Activated CD8-positive, alpha-beta T cell treated with anti-CD3 and anti-CD28 coated beads for 36 hours (primary cell): Measurements from ENCODE around the gene CENPB. TPM values are rescaled to one million over a fixed set of nuclear protein-coding genes. Genes with fewer than 3 reads are reported as not detected.

Source experiments
- ATAC-seq: fragments of 200-7000 bp; cut with Tn5 transposase; one replicate; pipeline ENCODE4 v1.10.0; 2021; ENCODE audit warnings: mild to moderate bottlenecking, moderate library complexity
- CTCF ChIA-PET: fragments of 350-600 bp; sonication (Branson Sonifier 250); formaldehyde crosslinking; loops from one replicate; lab custom pipeline; 2021; ENCODE audit warnings: antibody characterized with exemption; lab: Charles Lee
- POLR2A ChIA-PET: fragments of 350-600 bp; sonication (Branson Sonifier 250); formaldehyde crosslinking; loops from one replicate; lab custom pipeline; 2021; ENCODE audit warnings: antibody characterized with exemption; lab: Charles Lee
- DNase-seq: peaks from one replicate; pipeline ENCODE4 v3.0.0-alpha.2; 2020
- H3K27ac Mint-ChIP-seq: one replicate; pipeline ENCODE4 v1.8.0; 2021; ENCODE audit warnings: mild to moderate bottlenecking, mixed read lengths
- H3K27me3 Mint-ChIP-seq: one replicate; pipeline ENCODE4 v1.8.0; 2021; ENCODE audit warnings: mixed read lengths
- H3K36me3 Mint-ChIP-seq: one replicate; pipeline ENCODE4 v1.8.0; 2021; ENCODE audit warnings: low read depth, mixed read lengths
- H3K4me1 Mint-ChIP-seq: one replicate; pipeline ENCODE4 v1.8.0; 2021; ENCODE audit warnings: low read depth, mixed read lengths
- H3K4me3 Mint-ChIP-seq: one replicate; pipeline ENCODE4 v1.8.0; 2021; ENCODE audit warnings: mild to moderate bottlenecking, moderate library complexity, mixed read lengths
- H3K9me3 Mint-ChIP-seq: one replicate; pipeline ENCODE4 v1.8.0; 2021; ENCODE audit warnings: mixed read lengths
- intact Hi-C: fragments of 100-400 bp; cut with micrococcal nuclease; formaldehyde crosslinking; loops from one replicate; pipeline ENCODE4 v1.10.0; 2022
- total RNA-seq, 2 experiments: library from RNA; stranded (reverse); gene quantifications; one replicate each; pipeline ENCODE4 v1.2.3, GENCODE V29; 2021
- TF ChIP-seq, protein P1 (sequence below): fragments of 200-600 bp; IDR thresholded peaks from one replicate; pipeline ENCODE4 v1.8.0; 2022; ENCODE audit warnings: antibody characterized with exemption, mild to moderate bottlenecking

The CENPB gene
- total RNA-seq, 2 experiments from 2014 or later: 35.0 to 35.4 TPM

DNA sequence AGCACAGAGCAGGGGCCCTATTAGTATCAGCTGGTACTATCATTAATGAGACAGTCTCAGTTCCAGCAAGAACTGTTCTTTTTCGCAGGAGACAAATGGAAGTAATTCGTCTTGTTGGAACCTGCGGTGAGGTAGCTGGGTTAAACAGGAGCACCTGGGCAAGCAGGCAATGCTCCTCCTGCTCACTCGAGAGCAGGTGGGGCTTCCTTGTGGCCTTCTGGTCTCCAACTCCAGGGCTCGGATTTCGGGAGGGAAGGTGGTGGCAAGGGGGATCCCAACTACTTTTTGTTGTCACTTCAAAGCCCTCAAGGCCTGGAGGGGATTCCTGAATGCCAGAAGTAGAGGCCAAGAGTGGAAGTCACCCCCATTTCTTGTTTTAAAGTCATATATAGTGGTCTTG, 3.9 kb downstream of the CENPB start:
- ATAC-seq: no peak
- Mint-ChIP-seq H3K9me3 (no peaks in the 10 kb centered on the region), H3K4me3 (no peak overlapping the region), H3K27ac (no peak overlapping the region), H3K36me3 (peaks cover 13% of the 10 kb centered on the region), H3K4me1 (peaks cover 40% of the 10 kb centered on the region), H3K27me3 (peaks cover 14% of the 10 kb centered on the region)
- intact Hi-C loops: loop anchor here (5.0 kb wide), 1 partner anchor 75 kb away; no protein-coding TSS in a partner anchor
- TF ChIP-seq, protein P1, sequence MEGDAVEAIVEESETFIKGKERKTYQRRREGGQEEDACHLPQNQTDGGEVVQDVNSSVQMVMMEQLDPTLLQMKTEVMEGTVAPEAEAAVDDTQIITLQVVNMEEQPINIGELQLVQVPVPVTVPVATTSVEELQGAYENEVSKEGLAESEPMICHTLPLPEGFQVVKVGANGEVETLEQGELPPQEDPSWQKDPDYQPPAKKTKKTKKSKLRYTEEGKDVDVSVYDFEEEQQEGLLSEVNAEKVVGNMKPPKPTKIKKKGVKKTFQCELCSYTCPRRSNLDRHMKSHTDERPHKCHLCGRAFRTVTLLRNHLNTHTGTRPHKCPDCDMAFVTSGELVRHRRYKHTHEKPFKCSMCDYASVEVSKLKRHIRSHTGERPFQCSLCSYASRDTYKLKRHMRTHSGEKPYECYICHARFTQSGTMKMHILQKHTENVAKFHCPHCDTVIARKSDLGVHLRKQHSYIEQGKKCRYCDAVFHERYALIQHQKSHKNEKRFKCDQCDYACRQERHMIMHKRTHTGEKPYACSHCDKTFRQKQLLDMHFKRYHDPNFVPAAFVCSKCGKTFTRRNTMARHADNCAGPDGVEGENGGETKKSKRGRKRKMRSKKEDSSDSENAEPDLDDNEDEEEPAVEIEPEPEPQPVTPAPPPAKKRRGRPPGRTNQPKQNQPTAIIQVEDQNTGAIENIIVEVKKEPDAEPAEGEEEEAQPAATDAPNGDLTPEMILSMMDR: no peak
- ChIA-PET POLR2A (interaction anchor here (0.6 to 2.0 kb wide), 4 partner anchors 15 to 36 kb away, joined by 3 to 6 read pairs (median 4); partner anchors contain the start of gene ADISSP), CTCF (interaction anchor here (2.9 kb wide), 1 partner anchor 38 kb away, joined by 10 read pairs; the partner anchor contains the start of gene AP5S1)
- no peak for DNase-seq

DNA sequence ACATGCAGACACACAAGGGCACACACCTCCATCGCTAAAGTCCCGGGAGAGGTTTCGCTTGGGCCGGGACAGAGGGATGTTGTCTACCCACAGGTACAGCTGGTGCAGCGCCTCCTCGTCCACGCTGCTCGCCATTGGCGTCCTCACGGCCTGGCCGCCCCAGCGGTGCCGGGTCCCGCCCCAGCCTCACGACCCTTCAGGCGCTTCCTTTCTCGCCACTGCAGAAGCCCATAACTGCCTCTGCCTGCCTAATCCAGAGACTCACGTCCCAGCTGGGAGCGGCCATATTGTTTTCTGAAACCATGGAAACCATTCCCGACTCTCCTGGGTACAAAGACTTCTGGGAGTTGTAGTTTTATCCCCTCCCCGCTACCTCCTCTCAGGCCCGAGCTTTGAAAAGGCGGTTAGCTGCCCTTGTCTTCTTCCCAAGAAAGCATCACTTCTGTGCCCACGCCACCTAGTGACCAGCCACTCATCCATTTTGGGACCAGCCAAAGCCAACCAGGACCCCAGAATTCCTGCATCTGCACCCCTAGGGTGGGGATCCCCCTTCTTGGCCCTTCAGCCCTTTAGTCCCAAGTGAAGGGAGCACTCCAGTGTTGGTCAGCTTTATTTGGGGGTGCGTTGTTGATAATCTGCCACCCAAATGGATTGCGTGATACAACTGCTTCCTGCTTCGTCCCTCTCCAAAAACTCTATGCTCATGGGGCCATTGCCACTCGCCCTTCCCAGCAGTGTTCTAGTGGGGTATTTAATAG, 5.2 kb downstream of the CENPB start, which contains the start of gene SPEF1:
SPEF1 (minus strand) TSS at position 296 of the 758 bp plus-strand sequence; CDS start at position 135, 161 bp downstream.
- Mint-ChIP-seq H3K27ac (no peak within 1 kb of the TSS), H3K36me3 (peaks cover 13% of the 10 kb centered on the region), H3K27me3 (peaks cover 14% of the 10 kb centered on the region), H3K4me3 (peak within 1 kb of the TSS; percentile 43), H3K4me1 (peaks cover 42% of the 10 kb centered on the region), H3K9me3 (no peaks in the 10 kb centered on the region)
- ATAC-seq: peak; percentile 63
- CTCF ChIA-PET: interaction anchor here (0.8 to 2.9 kb wide), 3 partner anchors 14 to 39 kb away, joined by 3 to 10 read pairs (median 3); partner anchors contain the start of genes ADISSP and AP5S1
- TF ChIP-seq, protein P1: no peak
- intact Hi-C loops: loop anchor here (5.0 kb wide), 1 partner anchor 76 kb away; no protein-coding TSS in a partner anchor
- peak; percentile 64 for DNase-seq
- POLR2A ChIA-PET: interaction anchor here (1.7 to 2.0 kb wide), 2 partner anchors 19 to 37 kb away, joined by 6 read pairs; no protein-coding TSS in a partner anchor

DNA sequence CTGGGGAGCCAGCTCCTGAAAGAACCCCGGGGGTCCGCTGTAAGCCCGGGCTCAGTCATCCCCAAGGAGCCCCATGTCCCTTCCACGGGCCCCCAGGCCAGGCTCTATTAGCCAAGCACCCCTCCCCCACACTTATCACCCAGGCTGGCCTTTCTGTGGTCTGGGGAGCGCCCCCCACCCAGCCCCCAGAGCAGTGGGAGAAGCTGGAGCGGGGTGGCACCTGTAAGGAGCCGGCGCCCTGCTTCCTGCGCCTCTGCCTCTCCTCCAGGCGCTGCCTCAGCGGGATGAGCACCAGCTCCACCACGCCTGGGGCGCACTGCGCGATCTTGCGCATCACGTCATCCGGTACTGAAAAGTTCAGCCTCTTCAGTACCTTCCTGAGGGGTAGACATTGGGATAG, 7.6 kb downstream of the CENPB start:
- ChIA-PET POLR2A (interaction anchor here (1.0 to 4.7 kb wide), 5 partner anchors 11 to 42 kb away, joined by 3 to 32 read pairs (median 3); partner anchors contain the start of genes ADISSP and AP5S1), CTCF (interaction anchor here (1.2 to 3.3 kb wide), 6 partner anchors 11 to 77 kb away, joined by 4 to 21 read pairs (median 7); partner anchors contain the start of genes ADISSP and AP5S1)
- H3K9me3 Mint-ChIP-seq: no peaks in the 10 kb centered on the region
- no peak overlapping the region for H3K27ac Mint-ChIP-seq
- DNase-seq: no peak
- no peak overlapping the region for H3K4me3 Mint-ChIP-seq
- intact Hi-C loops: no loop called here
- TF ChIP-seq, protein P1: no peak
- H3K4me1 Mint-ChIP-seq: peaks cover 32% of the 10 kb centered on the region
- no peak for ATAC-seq
- H3K36me3 Mint-ChIP-seq: peaks cover 3% of the 10 kb centered on the region
- peaks cover 14% of the 10 kb centered on the region for H3K27me3 Mint-ChIP-seq

DNA sequence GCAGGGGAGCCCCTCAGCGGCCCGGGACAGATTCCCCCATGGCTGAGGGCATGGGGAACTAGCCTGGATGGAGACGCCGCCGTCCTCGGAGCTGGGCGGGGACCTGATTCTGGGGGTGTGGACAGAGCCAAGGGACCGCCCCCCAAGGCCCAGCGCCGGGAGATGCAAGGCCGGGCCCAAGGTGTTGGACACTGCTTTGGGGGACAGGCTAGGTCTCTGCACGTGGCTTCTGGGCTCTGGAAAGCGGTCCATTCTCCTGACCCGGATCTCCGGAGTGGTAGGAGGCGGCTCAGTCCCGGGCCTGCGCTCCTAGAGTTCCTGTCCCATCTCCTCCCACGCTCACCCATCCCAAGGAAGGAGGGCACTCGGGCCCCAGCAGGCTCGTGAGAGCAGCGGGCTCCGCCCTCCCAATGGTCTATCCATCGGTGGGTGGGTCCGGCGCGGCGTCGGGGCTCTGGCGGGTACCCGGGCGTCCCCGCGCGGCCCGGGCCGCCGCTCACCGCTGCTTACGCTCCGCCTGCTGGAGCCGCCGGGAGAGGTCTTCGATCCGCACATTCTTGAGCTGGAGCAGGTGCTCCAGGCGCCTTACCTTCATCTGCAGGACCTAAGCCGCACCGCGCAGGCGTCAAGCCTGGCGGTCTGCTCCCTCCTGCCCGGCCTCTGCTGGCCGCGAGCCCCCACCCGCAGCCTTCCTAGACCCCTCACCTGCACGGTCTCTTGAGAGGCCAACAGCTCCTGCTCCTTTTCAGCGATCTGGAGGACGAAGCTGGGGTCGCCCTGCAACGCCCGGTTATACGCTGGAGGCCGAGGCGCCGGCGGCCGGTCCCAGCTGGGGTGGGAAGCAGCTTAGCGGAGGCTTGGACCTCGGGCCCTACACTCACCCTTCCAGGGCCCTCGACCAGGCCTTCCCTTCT, 8.6 kb downstream of the CENPB start:
- H3K27ac Mint-ChIP-seq: no peak overlapping the region
- peak overlapping the region; percentile 73 for H3K4me3 Mint-ChIP-seq
- ChIA-PET POLR2A (interaction anchor here (0.6 to 4.7 kb wide), 7 partner anchors 8 to 144 kb away, joined by 3 to 32 read pairs (median 3); partner anchors contain the start of genes ADISSP and CENPB), CTCF (interaction anchor here (0.7 to 3.3 kb wide), 9 partner anchors 8 to 307 kb away, joined by 3 to 21 read pairs (median 6); partner anchors contain the start of genes ADISSP, AP5S1 and CENPB)
- intact Hi-C loops: no loop called here
- peak; percentile 58 for DNase-seq
- ATAC-seq: peak; percentile 73
- no peaks in the 10 kb centered on the region for H3K36me3 Mint-ChIP-seq
- H3K9me3 Mint-ChIP-seq: no peaks in the 10 kb centered on the region
- H3K4me1 Mint-ChIP-seq: peaks cover 26% of the 10 kb centered on the region
- H3K27me3 Mint-ChIP-seq: peaks cover 14% of the 10 kb centered on the region
- TF ChIP-seq, protein P1: no peak
